K562 (cell line): ENCODE measurements around the gene PDE3A. TPM values are rescaled to one million over a fixed set of nuclear protein-coding genes. Genes with fewer than 3 reads are reported as not detected.

Experiments
- ATAC-seq: fragments of 200-7000 bp; cut with Tn5 transposase; 3 replicates; pipeline ENCODE4 v1.9.1; 2020; ENCODE audit warnings: moderate library complexity
- BruUV-seq: library from RNA; stranded (reverse); fragments of 400-500 nt; replicated peaks from 2 replicates; lab custom pipeline; 2021; lab: Mats Ljungman, UMichigan
- CTCF ChIA-PET: fragments of 300-600 bp; formaldehyde crosslinking; extraction: SDS; loops from one replicate; lab custom pipeline; 2021; ENCODE audit warnings: low intra/inter-chr PET ratio; lab: Yijun Ruan, JAX
- POLR2A ChIA-PET: fragments of 300-600, 350-650 bp; sonication (Branson Sonifier 250); formaldehyde crosslinking; extraction: SDS; loops from one replicate; lab custom pipeline; 2021; ENCODE audit warnings: antibody characterized with exemption, inconsistent platforms; lab: Yijun Ruan, JAX
- DNase-seq, 4 experiments: peaks; one replicate each; pipeline versions ENCODE4 v3.0.0 to v3.0.0-alpha.2; 2011 to 2018; ENCODE audit warnings: low spot score in 3 of 4, mixed read lengths in 3 of 4; ENCODE audit errors: extremely low read depth in 1 of 4
- FAIRE-seq: peaks from 2 replicates; lab custom pipeline; 2011; peaks lifted over from hg19 to GRCh38; lab: Jason Lieb, UNC
- H2AFZ ChIP-seq: 2 replicates; pipeline ENCODE4 v1.6.0; 2011; ENCODE audit warnings: low read depth, low read length, control low read depth, inconsistent platforms
- H3K27ac ChIP-seq: fragments of 200-600 bp; 3 replicates; pipeline ENCODE4 v1.8.0; 2011; ENCODE audit warnings: low read depth, mild to moderate bottlenecking, control low read depth, inconsistent platforms, low read length, moderate library complexity, mixed read lengths; ENCODE audit errors: extremely low read depth
- H3K27me3 ChIP-seq, 2 experiments: fragments of 300-600 bp in 1 of 2; 2 replicates in 1 of 2; 3 replicates in 1 of 2; pipeline versions ENCODE4 v1.6.0 to v1.8.0; 2011; ENCODE audit warnings: inconsistent platforms in 2 of 2, low read length in 2 of 2, mild to moderate bottlenecking in 1 of 2, mixed read lengths in 1 of 2, moderate library complexity in 1 of 2; ENCODE audit not compliant: control insufficient read depth in 2 of 2, insufficient read depth in 2 of 2
- H3K36me3 ChIP-seq: fragments of 300-600 bp; 3 replicates; pipeline ENCODE4 v1.8.0; 2011; ENCODE audit warnings: mild to moderate bottlenecking, low read length, inconsistent platforms; ENCODE audit not compliant: control insufficient read depth, insufficient read depth
- H3K4me1 ChIP-seq, 2 experiments: fragments of 200-600 bp in 1 of 2; replicated peaks in 1 of 2; 2 replicates in 1 of 2; 3 replicates in 1 of 2; pipeline versions ENCODE4 v1.5.1 to v1.8.0; 2011; ENCODE audit warnings: inconsistent platforms in 2 of 2, low read length in 2 of 2, mild to moderate bottlenecking in 1 of 2, mixed read lengths in 1 of 2, moderate library complexity in 1 of 2; ENCODE audit not compliant: control insufficient read depth in 2 of 2, insufficient read depth in 2 of 2
- H3K4me2 ChIP-seq: 2 replicates; pipeline ENCODE4 v1.6.1; 2011; ENCODE audit warnings: low read length, control low read depth, inconsistent platforms, mixed read lengths; ENCODE audit not compliant: insufficient read depth
- H3K4me3 ChIP-seq: fragments of 200-600 bp; sonication (generic), shearing (Covaris generic); 2 replicates; pipeline ENCODE4 v1.5.1; 2016; ENCODE audit warnings: control low read depth, inconsistent platforms
- H3K79me2 ChIP-seq: fragments of 200-600 bp; 3 replicates; pipeline ENCODE4 v1.8.0; 2011; ENCODE audit warnings: low read length, inconsistent platforms; ENCODE audit not compliant: control insufficient read depth, insufficient read depth
- H3K9ac ChIP-seq, 2 experiments: 2 replicates each; pipeline versions ENCODE4 v1.6.0 to v1.6.1; 2011; ENCODE audit warnings: low read depth in 2 of 2, low read length in 2 of 2, control low read depth in 1 of 2, inconsistent platforms in 1 of 2, mild to moderate bottlenecking in 1 of 2, mixed read lengths in 1 of 2; ENCODE audit not compliant: insufficient read depth in 1 of 2
- H3K9me1 ChIP-seq: one replicate; pipeline ENCODE4 v1.6.0; 2011; ENCODE audit warnings: inconsistent platforms, mild to moderate bottlenecking, low read length, moderate library complexity; ENCODE audit not compliant: control insufficient read depth, insufficient read depth
- H3K9me3 ChIP-seq: replicated peaks from 2 replicates; pipeline ENCODE4 v1.5.1; 2011; ENCODE audit warnings: low read depth, low read length, inconsistent platforms; ENCODE audit not compliant: control insufficient read depth, insufficient read depth
- H4K20me1 ChIP-seq: replicated peaks from 2 replicates; pipeline ENCODE4 v1.6.1; 2011; ENCODE audit warnings: low read length, inconsistent platforms, mixed read lengths; ENCODE audit not compliant: control insufficient read depth, insufficient read depth
- CREB1 ChIP-seq, 2 experiments: sonication (generic) in 1 of 2; formaldehyde crosslinking in 1 of 2; IDR thresholded peaks; 2 replicates each; pipeline versions ENCODE4 v1.6.1 to v1.8.0; 2012 to 2022; ENCODE audit warnings: inconsistent platforms in 1 of 2, mild to moderate bottlenecking in 1 of 2, missing genetic modification reagents in 1 of 2, moderate library complexity in 1 of 2
- DPF2 ChIP-seq: fragments of 450-650 bp; IDR thresholded peaks from 2 replicates; pipeline ENCODE4 v1.6.1; 2016
- ETS2 ChIP-seq: IDR thresholded peaks from 2 replicates; pipeline ENCODE4 v1.6.1; 2016; ENCODE audit warnings: borderline replicate concordance, missing genetic modification characterization, mild to moderate bottlenecking, moderate library complexity, missing compliant biosample characterization; ENCODE audit not compliant: poor library complexity, severe bottlenecking
- ETV6 ChIP-seq, 3 experiments: fragments of 150-350 bp in 1 of 3; sonication (generic) in 1 of 3; formaldehyde crosslinking in 1 of 3; IDR thresholded peaks; 2 replicates each; pipeline versions ENCODE4 v1.6.1 to v1.8.0; 2014 to 2022; ENCODE audit warnings: borderline replicate concordance in 2 of 3, low read depth in 2 of 3, antibody characterized with exemption in 1 of 3, low read length in 1 of 3, mild to moderate bottlenecking in 1 of 3, missing genetic modification reagents in 1 of 3
- HDAC2 ChIP-seq: fragments of 450-650 bp; IDR thresholded peaks from 2 replicates; pipeline ENCODE4 v1.6.1; 2016; ENCODE audit warnings: mild to moderate bottlenecking
- IRF1 ChIP-seq: sonication (generic); formaldehyde crosslinking; IDR thresholded peaks from 2 replicates; pipeline ENCODE4 v1.8.0; 2022; ENCODE audit warnings: missing genetic modification reagents, mild to moderate bottlenecking, borderline replicate concordance
- POLR2B ChIP-seq: fragments of 450-650 bp; IDR thresholded peaks from 2 replicates; pipeline ENCODE4 v1.6.1; 2018; ENCODE audit warnings: low read depth; ENCODE audit not compliant: partially characterized antibody
- TAF15 ChIP-seq: fragments of 200-400 bp; formaldehyde crosslinking; IDR thresholded peaks from 2 replicates; pipeline ENCODE4 v1.6.1; 2017; ENCODE audit warnings: mild to moderate bottlenecking, low read depth, low read length, moderate library complexity
- TAF7 ChIP-seq: fragments of 450-650 bp; IDR thresholded peaks from 2 replicates; pipeline ENCODE4 v1.6.1; 2016; ENCODE audit warnings: missing genetic modification characterization, missing compliant biosample characterization
- TBP ChIP-seq: optimal IDR thresholded peaks from 2 replicates; pipeline ENCODE3; 2011; ENCODE audit warnings: low read depth, low read length, improper control_type of control experiment
- THRAP3 ChIP-seq: fragments of 450-650 bp; IDR thresholded peaks from 2 replicates; pipeline ENCODE4 v1.6.1; 2016; ENCODE audit warnings: mild to moderate bottlenecking, inconsistent platforms, borderline replicate concordance
- ZNF232 ChIP-seq: sonication (generic); formaldehyde crosslinking; IDR thresholded peaks from 2 replicates; pipeline ENCODE4 v1.8.0; 2022; ENCODE audit warnings: mild to moderate bottlenecking, missing genetic modification reagents
- WGBS: fragments of 100-300 bp; shearing (Covaris generic); methylation state at CpG from one replicate; pipeline ENCODE4 v1.1.6; 2016; ENCODE audit warnings: low coverage, mixed read lengths; ENCODE audit not compliant: insufficient coverage; ENCODE audit errors: missing lambda C conversion rate; 5-methylcytosine and 5-hydroxymethylcytosine counted together
- in situ Hi-C: fragments of 300-500 bp; cut with MboI; formaldehyde crosslinking; loops from 4 replicates; pipeline ENCODE4 v1.15.0; 2018; ENCODE audit warnings: inconsistent platforms, mixed read lengths
- intact Hi-C: fragments of 100-400 bp; cut with micrococcal nuclease; formaldehyde crosslinking; loops from 2 replicates; pipeline ENCODE4 v1.14.2; 2022
- polyA plus RNA-seq, 8 experiments: library from polyadenylated mRNA; depleted of rRNA in 4 of 8; stranded (reverse) in 5 of 8; unstranded in 3 of 8; fragments of >200 nt; fragmentation: Nextera tagmentation in 2 of 8; fragmentation: Illumina TruSeq in 1 of 8; extraction: Ambion mirVana in 2 of 8; extraction: Trizol in 1 of 8; gene quantifications; 2 replicates each; pipeline versions ENCODE4 v1.2.1 to v1.2.3, GENCODE V29; 2011 to 2014; ENCODE audit warnings: inconsistent platforms in 1 of 8, missing spikeins in 1 of 8
- total RNA-seq, 7 experiments: library from RNA; depleted of rRNA in 6 of 7; stranded (reverse); fragments of >200 nt in 6 of 7; fragmentation: Illumina TruSeq in 2 of 7; extraction: Trizol in 2 of 7; gene quantifications; 2 replicates each; pipeline versions ENCODE4 v1.2.1 to v1.2.3, GENCODE V29; 2011 to 2021; ENCODE audit warnings: low replicate concordance in 1 of 7
- TF ChIP-seq, protein P1 (sequence below): fragments of 250-450 bp; sonication (Bioruptor Pico); IDR thresholded peaks from 2 replicates; pipeline ENCODE4 v1.8.0; 2021; ENCODE audit warnings: moderate library complexity, mild to moderate bottlenecking, inconsistent platforms
- TF ChIP-seq, protein P2 (sequence below): fragments of 450-650 bp; conservative IDR thresholded peaks from 2 replicates; pipeline ENCODE4 v1.6.1; 2016; ENCODE audit warnings: missing genetic modification characterization, low read depth, mild to moderate bottlenecking, control low read depth, missing compliant biosample characterization
- TF ChIP-seq, protein P3 (sequence below), 2 experiments: fragments of 450-650 bp in 1 of 2; sonication (generic) in 1 of 2; formaldehyde crosslinking in 1 of 2; IDR thresholded peaks in 1 of 2; conservative IDR thresholded peaks in 1 of 2; 2 replicates each; pipeline versions ENCODE4 v1.6.1 to v1.8.1; 2016 to 2023; ENCODE audit warnings: mild to moderate bottlenecking in 2 of 2, moderate library complexity in 2 of 2, inconsistent platforms in 1 of 2, missing genetic modification reagents in 1 of 2

The PDE3A gene
- total and polyA plus RNA-seq, 9 of the 15 experiments (the other 6 are each of a cell fraction or from before 2014, with no cell fraction given): 0.02 TPM; not detected in 8

DNA sequence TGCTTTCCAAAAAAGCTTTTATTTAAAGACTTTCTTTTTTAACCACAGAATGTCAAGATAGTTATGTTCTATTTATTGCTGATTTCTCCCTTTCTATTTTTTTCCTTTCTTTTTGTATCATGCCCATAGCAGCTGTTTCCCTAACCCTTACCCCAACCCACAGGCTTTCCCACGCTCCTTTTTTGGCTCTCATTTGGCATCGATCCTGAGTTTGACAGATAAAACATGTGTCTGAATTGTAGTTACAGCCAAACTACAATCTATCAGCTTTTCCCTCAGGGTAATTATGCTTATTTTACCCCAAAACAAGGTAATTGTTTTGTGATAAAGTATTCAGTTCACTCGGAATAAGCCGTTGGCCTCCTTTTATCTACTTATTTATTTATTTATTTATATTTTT, 46.7 kb downstream of the PDE3A start (continued):
- TF ChIP-seq, protein P1, sequence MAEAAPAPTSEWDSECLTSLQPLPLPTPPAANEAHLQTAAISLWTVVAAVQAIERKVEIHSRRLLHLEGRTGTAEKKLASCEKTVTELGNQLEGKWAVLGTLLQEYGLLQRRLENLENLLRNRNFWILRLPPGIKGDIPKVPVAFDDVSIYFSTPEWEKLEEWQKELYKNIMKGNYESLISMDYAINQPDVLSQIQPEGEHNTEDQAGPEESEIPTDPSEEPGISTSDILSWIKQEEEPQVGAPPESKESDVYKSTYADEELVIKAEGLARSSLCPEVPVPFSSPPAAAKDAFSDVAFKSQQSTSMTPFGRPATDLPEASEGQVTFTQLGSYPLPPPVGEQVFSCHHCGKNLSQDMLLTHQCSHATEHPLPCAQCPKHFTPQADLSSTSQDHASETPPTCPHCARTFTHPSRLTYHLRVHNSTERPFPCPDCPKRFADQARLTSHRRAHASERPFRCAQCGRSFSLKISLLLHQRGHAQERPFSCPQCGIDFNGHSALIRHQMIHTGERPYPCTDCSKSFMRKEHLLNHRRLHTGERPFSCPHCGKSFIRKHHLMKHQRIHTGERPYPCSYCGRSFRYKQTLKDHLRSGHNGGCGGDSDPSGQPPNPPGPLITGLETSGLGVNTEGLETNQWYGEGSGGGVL: no peak
- TF ChIP-seq ETV6 (IDR thresholded peaks at IDR 0.05; ENCODE audit: borderline replicate concordance in 1 of 2, low read depth in 2 of 2, low read length in 1 of 2) (no peak), ETV6 (CRISPR knock-in tag; IDR thresholded peaks at IDR 0.05; ENCODE audit: borderline replicate concordance) (no peak)

GRCh38 chr12:20415641-20416040, 47.3 kb downstream of the PDE3A start:
- Histone ChIP-seq H3K4me1 (no peaks in the 10 kb centered on the region), H3K27me3 (no peaks in the 10 kb centered on the region), H2AFZ (no peak overlapping the region), H3K9me1 (no peaks in the 10 kb centered on the region), H3K9ac (no peak overlapping the region), H3K79me2 (no peaks in the 10 kb centered on the region), H3K9me3 (no peaks in the 10 kb centered on the region), H3K27ac (no peak overlapping the region), H3K36me3 (no peaks in the 10 kb centered on the region), H3K4me3 (no peak overlapping the region), H3K4me2 (no peak overlapping the region), H4K20me1 (no peaks in the 10 kb centered on the region)
- intact Hi-C loops (no loop called here), in situ Hi-C loops (no loop called here)
- ChIA-PET CTCF (no interaction called here), POLR2A (no interaction called here)
- 0% methylated on average over 5 of the region's 6 CpGs for WGBS
- no peak for FAIRE-seq
- no TSS peak for BruUV-seq
- no peak for ATAC-seq
- no peak for DNase-seq
- TF ChIP-seq TAF7 (tag) (no peak), HDAC2 (no peak), IRF1 (CRISPR knock-in tag) (no peak), TBP (no peak), TAF15 (no peak), CREB1 (IDR thresholded peaks at IDR 0.05) (no peak), CREB1 (CRISPR knock-in tag; IDR thresholded peaks at IDR 0.05) (no peak), THRAP3 (no peak), ZNF232 (CRISPR knock-in tag) (no peak), POLR2B (no peak), DPF2 (no peak), ETS2 (tag) (no peak)
- TF ChIP-seq, protein P2, sequence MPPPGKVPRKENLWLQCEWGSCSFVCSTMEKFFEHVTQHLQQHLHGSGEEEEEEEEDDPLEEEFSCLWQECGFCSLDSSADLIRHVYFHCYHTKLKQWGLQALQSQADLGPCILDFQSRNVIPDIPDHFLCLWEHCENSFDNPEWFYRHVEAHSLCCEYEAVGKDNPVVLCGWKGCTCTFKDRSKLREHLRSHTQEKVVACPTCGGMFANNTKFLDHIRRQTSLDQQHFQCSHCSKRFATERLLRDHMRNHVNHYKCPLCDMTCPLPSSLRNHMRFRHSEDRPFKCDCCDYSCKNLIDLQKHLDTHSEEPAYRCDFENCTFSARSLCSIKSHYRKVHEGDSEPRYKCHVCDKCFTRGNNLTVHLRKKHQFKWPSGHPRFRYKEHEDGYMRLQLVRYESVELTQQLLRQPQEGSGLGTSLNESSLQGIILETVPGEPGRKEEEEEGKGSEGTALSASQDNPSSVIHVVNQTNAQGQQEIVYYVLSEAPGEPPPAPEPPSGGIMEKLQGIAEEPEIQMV (tag): no peak
- TF ChIP-seq, protein P3, sequence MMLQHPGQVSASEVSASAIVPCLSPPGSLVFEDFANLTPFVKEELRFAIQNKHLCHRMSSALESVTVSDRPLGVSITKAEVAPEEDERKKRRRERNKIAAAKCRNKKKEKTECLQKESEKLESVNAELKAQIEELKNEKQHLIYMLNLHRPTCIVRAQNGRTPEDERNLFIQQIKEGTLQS (IDR thresholded peaks at IDR 0.05): no peak
- TF ChIP-seq, protein P3 (CRISPR knock-in tag; conservative IDR thresholded peaks at IDR 0.05): no peak
